ENCODE data around the gene USB1. TPM values are rescaled to one million over a fixed set of nuclear protein-coding genes. Genes with fewer than 3 reads are reported as not detected.

Gene USB1
- polyA plus RNA-seq, 2 of the 4 experiments (the other 2 are of a cell fraction) = 88.8 to 143 TPM

GRCh38 chr16:58034128-58034685 lies 33.0 kb downstream of the USB1 start:
- DNase-seq (ENCODE audit: low read depth in 1 of 2, low spot score in 1 of 2) = no peak
- H3K9me3 ChIP-seq = no peaks in the 10 kb centered on the region
- ChIA-PET POLR2A (no interaction called here), CTCF (interaction anchor here (1.1 to 3.3 kb wide), 5 partner anchors 10 to 458 kb away, joined by 3 to 20 read pairs (median 4); no protein-coding TSS in a partner anchor)
- FAIRE-seq = no peak
- no peak overlapping the region for H3K4me2 ChIP-seq
- H3K4me1 ChIP-seq = peaks cover 5% of the 10 kb centered on the region; the same call in 2 of the 3 replicates
- no peak for ATAC-seq
- H3K4me3 ChIP-seq = no peak overlapping the region
- 79% methylated on average over 11 of the region's 14 CpGs for WGBS (ENCODE audit: missing lambda C conversion rate)
- H3K27ac ChIP-seq = no peak overlapping the region
- TF ChIP-seq NR3C1 (IDR thresholded peaks at IDR 0.05) (no peak), RCOR1 (IDR thresholded peaks at IDR 0.05; ENCODE audit: low read depth, low read length) (no peak), RFX5 (IDR thresholded peaks at IDR 0.05) (no peak), ESRRA (IDR thresholded peaks at IDR 0.05; ENCODE audit: borderline replicate concordance, low read length) (no peak), REST (IDR thresholded peaks at IDR 0.05) (no peak), PHF8 (IDR thresholded peaks at IDR 0.05; ENCODE audit: borderline replicate concordance, low read depth) (no peak), RNF2 (IDR thresholded peaks at IDR 0.05; ENCODE audit: borderline replicate concordance, low read depth) (no peak), SMC3 (IDR thresholded peaks at IDR 0.05) (no peak), KDM5A (IDR thresholded peaks at IDR 0.05) (no peak), EHMT2 (IDR thresholded peaks at IDR 0.05; ENCODE audit: low read depth) (no peak), JUNB (IDR thresholded peaks at IDR 0.05) (no peak), EHF (CRISPR knock-in tag; IDR thresholded peaks at IDR 0.05) (no peak), CTCF (IDR thresholded peaks at IDR 0.05) (no peak), ZNF302 (CRISPR knock-in tag; IDR thresholded peaks at IDR 0.05) (no peak), CBX8 (IDR thresholded peaks at IDR 0.05) (no peak), RARB (CRISPR knock-in tag; IDR thresholded peaks at IDR 0.05) (no peak), JUN (IDR thresholded peaks at IDR 0.05) (no peak), BHLHE40 (IDR thresholded peaks at IDR 0.05; ENCODE audit: low read depth, low read length) (no peak), RAD21 (conservative IDR thresholded peaks at IDR 0.05 in 1 of 2, IDR thresholded peaks at IDR 0.05 in 1 of 2) (no peak)
- TF ChIP-seq, protein P1, sequence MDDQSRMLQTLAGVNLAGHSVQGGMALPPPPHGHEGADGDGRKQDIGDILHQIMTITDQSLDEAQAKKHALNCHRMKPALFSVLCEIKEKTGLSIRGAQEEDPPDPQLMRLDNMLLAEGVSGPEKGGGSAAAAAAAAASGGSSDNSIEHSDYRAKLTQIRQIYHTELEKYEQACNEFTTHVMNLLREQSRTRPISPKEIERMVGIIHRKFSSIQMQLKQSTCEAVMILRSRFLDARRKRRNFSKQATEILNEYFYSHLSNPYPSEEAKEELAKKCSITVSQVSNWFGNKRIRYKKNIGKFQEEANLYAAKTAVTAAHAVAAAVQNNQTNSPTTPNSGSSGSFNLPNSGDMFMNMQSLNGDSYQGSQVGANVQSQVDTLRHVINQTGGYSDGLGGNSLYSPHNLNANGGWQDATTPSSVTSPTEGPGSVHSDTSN (IDR thresholded peaks at IDR 0.05) = no peak

GRCh38 chr16:58034774-58035173 lies 33.6 kb downstream of the USB1 start:
- DNase-seq (ENCODE audit: low read depth in 1 of 2, low spot score in 1 of 2) = no peak
- CTCF ChIA-PET = interaction anchor here (1.1 to 3.3 kb wide), 3 partner anchors 11 to 87 kb away, joined by 3 to 20 read pairs (median 3); no protein-coding TSS in a partner anchor
- peaks cover 5% of the 10 kb centered on the region; the same call in 2 of the 3 replicates for H3K4me1 ChIP-seq
- no peak for ATAC-seq
- H3K9me3 ChIP-seq = no peaks in the 10 kb centered on the region
- FAIRE-seq = no peak
- WGBS (ENCODE audit: missing lambda C conversion rate) = 91% methylated on average over 10 of the region's 11 CpGs
- H3K4me2 ChIP-seq = no peak overlapping the region
- POLR2A ChIA-PET = no interaction called here
- no peak overlapping the region for H3K4me3 ChIP-seq
- H3K27ac ChIP-seq = no peak overlapping the region
- TF ChIP-seq, protein P2, sequence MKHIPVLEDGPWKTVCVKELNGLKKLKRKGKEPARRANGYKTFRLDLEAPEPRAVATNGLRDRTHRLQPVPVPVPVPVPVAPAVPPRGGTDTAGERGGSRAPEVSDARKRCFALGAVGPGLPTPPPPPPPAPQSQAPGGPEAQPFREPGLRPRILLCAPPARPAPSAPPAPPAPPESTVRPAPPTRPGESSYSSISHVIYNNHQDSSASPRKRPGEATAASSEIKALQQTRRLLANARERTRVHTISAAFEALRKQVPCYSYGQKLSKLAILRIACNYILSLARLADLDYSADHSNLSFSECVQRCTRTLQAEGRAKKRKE (CRISPR knock-in tag; IDR thresholded peaks at IDR 0.05; ENCODE audit: low read depth) = no peak
- TF ChIP-seq HMGXB4 (CRISPR knock-in tag; IDR thresholded peaks at IDR 0.05; ENCODE audit: borderline replicate concordance) = no peak
- TF ChIP-seq RFX5 (IDR thresholded peaks at IDR 0.05) = no peak
- TF ChIP-seq HOXB5 (CRISPR knock-in tag; IDR thresholded peaks at IDR 0.05) = no peak
- TF ChIP-seq MAZ (IDR thresholded peaks at IDR 0.05; ENCODE audit: borderline replicate concordance, low read depth, low read length) = no peak
- TF ChIP-seq SMC3 (IDR thresholded peaks at IDR 0.05) = no peak
- no peak for TF ChIP-seq BHLHE40 (IDR thresholded peaks at IDR 0.05; ENCODE audit: low read depth, low read length)
- TF ChIP-seq TP53 (CRISPR knock-in tag; IDR thresholded peaks at IDR 0.05) = no peak
- no peak for TF ChIP-seq MAFK (IDR thresholded peaks at IDR 0.05; ENCODE audit: partially characterized antibody)
- no peak for TF ChIP-seq FOSB (CRISPR knock-in tag; IDR thresholded peaks at IDR 0.05)
- no peak for TF ChIP-seq EHMT2 (IDR thresholded peaks at IDR 0.05; ENCODE audit: low read depth)
- TF ChIP-seq FOXS1 (CRISPR knock-in tag; IDR thresholded peaks at IDR 0.05) = no peak
- TF ChIP-seq HOXA7 (CRISPR knock-in tag; IDR thresholded peaks at IDR 0.05) = no peak
